RWPE1 (cell line): ENCODE results near the gene FAM3C.

Experiments used
- CTCF ChIA-PET: fragments of 350-600 bp; sonication (Branson Sonifier 250); formaldehyde crosslinking; extraction: SDS; loops from one replicate; lab custom pipeline; 2021; lab: Yijun Ruan, JAX
- POLR2A ChIA-PET: fragments of 400-600 bp; formaldehyde crosslinking; extraction: SDS; loops from one replicate; lab custom pipeline; 2020; ENCODE audit warnings: antibody characterized with exemption; ENCODE audit not compliant: low non-redundant PET; lab: Yijun Ruan, JAX
- DNase-seq: peaks from one replicate; pipeline ENCODE4 v3.0.0; 2012; ENCODE audit warnings: low spot score
- H3K27ac ChIP-seq: fragments of 450-650 bp; 2 replicates; pipeline ENCODE4 v1.5.1; 2017
- TF ChIP-seq, protein P1 (sequence below): fragments of 450-650 bp; conservative IDR thresholded peaks from 2 replicates; pipeline ENCODE4 v1.5.1; 2017; ENCODE audit warnings: low read depth, mild to moderate bottlenecking

The FAM3C gene

GRCh38 chr7:121401896-121402295, 5.8 kb upstream of the FAM3C start:
- TF ChIP-seq, protein P1, sequence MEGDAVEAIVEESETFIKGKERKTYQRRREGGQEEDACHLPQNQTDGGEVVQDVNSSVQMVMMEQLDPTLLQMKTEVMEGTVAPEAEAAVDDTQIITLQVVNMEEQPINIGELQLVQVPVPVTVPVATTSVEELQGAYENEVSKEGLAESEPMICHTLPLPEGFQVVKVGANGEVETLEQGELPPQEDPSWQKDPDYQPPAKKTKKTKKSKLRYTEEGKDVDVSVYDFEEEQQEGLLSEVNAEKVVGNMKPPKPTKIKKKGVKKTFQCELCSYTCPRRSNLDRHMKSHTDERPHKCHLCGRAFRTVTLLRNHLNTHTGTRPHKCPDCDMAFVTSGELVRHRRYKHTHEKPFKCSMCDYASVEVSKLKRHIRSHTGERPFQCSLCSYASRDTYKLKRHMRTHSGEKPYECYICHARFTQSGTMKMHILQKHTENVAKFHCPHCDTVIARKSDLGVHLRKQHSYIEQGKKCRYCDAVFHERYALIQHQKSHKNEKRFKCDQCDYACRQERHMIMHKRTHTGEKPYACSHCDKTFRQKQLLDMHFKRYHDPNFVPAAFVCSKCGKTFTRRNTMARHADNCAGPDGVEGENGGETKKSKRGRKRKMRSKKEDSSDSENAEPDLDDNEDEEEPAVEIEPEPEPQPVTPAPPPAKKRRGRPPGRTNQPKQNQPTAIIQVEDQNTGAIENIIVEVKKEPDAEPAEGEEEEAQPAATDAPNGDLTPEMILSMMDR = no peak
- H3K27ac ChIP-seq = no peak overlapping the region
- ChIA-PET POLR2A (no interaction called here), CTCF (no interaction called here)
- DNase-seq = no peak

- CTCF ChIA-PET = interaction anchor here (1.2 kb wide), 2 partner anchors 11 to 149 kb away, joined by 3 to 5 read pairs; no protein-coding TSS in a partner anchor
- no peak for DNase-seq
- POLR2A ChIA-PET = no interaction called here
Measured at GRCh38 chr7:121398246-121398645, 2.1 kb upstream of the FAM3C start.

GRCh38 chr7:121397822-121398221, 1.7 kb upstream of the FAM3C start:
- POLR2A ChIA-PET = no interaction called here
- no peak for DNase-seq
- CTCF ChIA-PET = interaction anchor here (0.5 to 1.2 kb wide), 3 partner anchors 11 to 150 kb away, joined by 3 to 5 read pairs (median 4); no protein-coding TSS in a partner anchor
- TF ChIP-seq, protein P1 = no peak
- H3K27ac ChIP-seq = no peak overlapping the region

More at GRCh38 chr7:121398246-121398645, 2.1 kb upstream of the FAM3C start:
- H3K27ac ChIP-seq = no peak overlapping the region
- TF ChIP-seq, protein P1 = no peak

DNA sequence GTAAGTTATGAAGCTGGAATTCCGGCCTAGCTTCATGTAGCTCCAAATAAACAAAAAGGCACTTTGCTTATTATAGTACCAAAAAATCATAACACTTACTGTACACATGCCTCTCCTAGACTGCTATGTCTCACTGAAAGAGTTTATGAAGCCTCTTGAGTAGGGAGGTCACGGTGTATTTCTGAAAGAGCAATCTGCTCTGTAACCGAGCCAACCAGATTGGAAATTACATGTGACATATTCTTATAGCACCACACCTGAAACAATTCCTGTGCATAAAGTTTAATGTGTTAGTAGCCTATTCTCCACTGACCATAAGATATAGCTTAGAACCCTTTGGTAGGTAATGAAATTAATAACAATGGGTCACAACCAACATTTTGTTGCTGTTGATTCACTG, 1.3 kb upstream of the FAM3C start:
- CTCF ChIA-PET = interaction anchor here (0.5 to 1.2 kb wide), 4 partner anchors 11 to 150 kb away, joined by 3 to 5 read pairs (median 4); no protein-coding TSS in a partner anchor
- POLR2A ChIA-PET = interaction anchor here (0.6 kb wide), 1 partner anchor 125 kb away, joined by 3 read pairs; no protein-coding TSS in a partner anchor
- H3K27ac ChIP-seq = no peak overlapping the region
- TF ChIP-seq, protein P1 = no peak
- DNase-seq = no peak

- TF ChIP-seq, protein P1 = no peak
- CTCF ChIA-PET = interaction anchor here (0.6 to 1.7 kb wide), 15 partner anchors 7 to 713 kb away, joined by 3 to 10 read pairs (median 5); no protein-coding TSS in a partner anchor
- POLR2A ChIA-PET = interaction anchor here (0.7 to 0.9 kb wide), 2 partner anchors 25 to 149 kb away, joined by 3 read pairs; no protein-coding TSS in a partner anchor
- peak; percentile 26 for DNase-seq
- H3K27ac ChIP-seq = peak overlapping the region; percentile 81
Measured at GRCh38 chr7:121395494-121395960, 581 bp downstream of the FAM3C start.

DNA sequence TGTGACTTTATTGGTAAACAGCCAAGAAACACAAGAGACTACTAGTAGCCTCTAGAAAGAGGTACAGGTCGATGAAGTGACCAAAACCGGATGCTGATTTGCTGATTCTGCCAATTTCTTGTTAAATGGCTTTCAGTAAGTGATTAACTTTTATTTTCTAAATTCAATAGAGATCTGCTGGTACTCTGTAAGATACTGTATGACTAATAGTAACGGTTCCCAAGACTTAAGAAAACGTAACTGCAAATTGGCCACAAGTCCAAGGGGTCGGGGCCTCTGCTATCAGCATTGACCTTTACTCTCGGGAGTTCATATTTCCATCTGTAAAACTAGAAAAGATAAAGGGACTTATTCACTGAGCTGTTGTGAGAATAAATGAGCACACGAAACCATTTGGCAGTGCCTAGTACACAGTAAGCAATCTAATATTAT, 1.4 kb downstream of the FAM3C start:
- TF ChIP-seq, protein P1 = no peak
- ChIA-PET POLR2A (interaction anchor here (0.9 kb wide), 1 partner anchor 150 kb away, joined by 3 read pairs; no protein-coding TSS in a partner anchor), CTCF (interaction anchor here (0.6 kb wide), 1 partner anchor 712 kb away, joined by 5 read pairs; no protein-coding TSS in a partner anchor)
- DNase-seq = no peak
- no peak overlapping the region for H3K27ac ChIP-seq
